Ascending aorta (tissue), 2 donors: Measurements from ENCODE around the gene C16orf92. TPM values are rescaled to one million over a fixed set of nuclear protein-coding genes. Genes with fewer than 3 reads are reported as not detected.

Source experiments
- DNase-seq, 2 donors: peaks; one replicate each; pipeline ENCODE4 v3.0.0-alpha.2; 2019; ENCODE audit warnings: low spot score in 2 of 2
- H3K27ac ChIP-seq, 2 donors: fragments of 200-600 bp; sonication (generic); one replicate each; pipeline ENCODE4 v1.5.1; 2016 to 2017; ENCODE audit warnings: mild to moderate bottlenecking in 1 of 2
- H3K27me3 ChIP-seq: fragments of 200-600 bp; sonication (generic); one replicate; pipeline ENCODE4 v1.5.1; 2017
- H3K36me3 ChIP-seq, 2 donors: fragments of 200-600 bp; sonication (generic); one replicate each; pipeline ENCODE4 v1.5.1; 2016
- H3K4me1 ChIP-seq, 2 donors: fragments of 200-600 bp; sonication (generic); one replicate each; pipeline ENCODE4 v1.5.1; 2016 to 2017; ENCODE audit warnings: mild to moderate bottlenecking in 1 of 2
- H3K4me3 ChIP-seq, 2 donors: fragments of 200-600 bp; sonication (generic); one replicate each; pipeline ENCODE4 v1.5.1; 2016 to 2017; ENCODE audit warnings: mild to moderate bottlenecking in 1 of 2
- H3K9me3 ChIP-seq, 2 donors: fragments of 200-600 bp; sonication (generic); one replicate each; pipeline ENCODE4 v1.5.1; 2016
- intact Hi-C: fragments of 100-400 bp; cut with DNase I; formaldehyde crosslinking; loops from one replicate; pipeline ENCODE4 v1.15.1; 2023
- total RNA-seq: library from RNA; depleted of rRNA; stranded (reverse); fragments of >200 nt; gene quantifications from one replicate; pipeline ENCODE4 v1.1.0, GENCODE V29; 2016
- TF ChIP-seq, protein P1 (sequence below), 3 experiments: fragments of 200-600 bp in 2 of 3; fragments of 450-650 bp in 1 of 3; sonication (generic) in 2 of 3; IDR thresholded peaks; one replicate each; pipeline ENCODE4 v1.5.1; 2016 to 2019; ENCODE audit warnings: antibody characterized with exemption in 3 of 3, mild to moderate bottlenecking in 1 of 3, moderate library complexity in 1 of 3

The C16orf92 gene
- total RNA-seq, 1 donor from 2014 or later, result not detected

DNA sequence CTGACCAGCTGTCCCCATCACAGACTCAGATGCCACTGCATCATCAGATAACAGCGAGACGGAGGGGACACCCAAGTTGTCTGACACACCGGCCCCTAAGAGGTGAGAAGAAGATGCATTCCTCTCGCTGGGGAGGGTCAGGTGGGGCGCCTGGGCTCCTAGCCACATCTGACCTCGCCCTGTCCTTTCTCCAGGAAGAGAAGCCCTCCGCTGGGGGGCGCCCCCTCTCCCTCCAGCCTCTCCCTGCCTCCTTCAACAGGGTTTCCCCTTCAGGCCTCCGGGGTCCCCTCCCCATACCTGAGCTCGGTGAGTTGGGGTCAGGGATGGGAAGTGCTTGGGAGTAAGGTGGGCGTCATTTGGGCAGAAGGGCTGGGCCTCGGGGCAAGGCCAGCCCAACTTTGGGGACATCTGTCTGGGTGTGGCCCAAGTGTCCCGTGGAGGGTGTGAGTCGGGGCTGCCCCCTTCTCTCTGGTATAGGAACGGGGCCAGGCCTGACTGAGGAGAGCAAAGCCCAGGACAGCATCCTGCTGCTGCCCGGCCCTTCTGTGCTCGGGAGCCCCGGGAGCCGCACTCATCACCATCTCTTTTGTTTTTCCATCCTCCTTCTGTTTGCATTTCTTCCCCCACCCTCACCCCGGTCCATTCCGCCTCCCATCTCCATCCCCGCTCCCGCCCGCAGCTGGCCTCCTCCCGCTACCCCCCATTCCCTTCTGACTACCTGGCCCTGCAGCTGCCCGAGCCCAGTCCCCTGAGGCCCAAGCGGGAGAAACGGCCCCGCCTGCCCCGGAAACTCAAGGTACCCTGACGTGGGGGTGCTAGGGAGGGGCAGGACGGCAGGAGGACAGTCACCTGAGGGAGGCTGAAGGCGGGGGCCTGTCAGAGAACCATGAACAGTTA is 22.0 kb upstream of the C16orf92 start:
- TF ChIP-seq, protein P1, sequence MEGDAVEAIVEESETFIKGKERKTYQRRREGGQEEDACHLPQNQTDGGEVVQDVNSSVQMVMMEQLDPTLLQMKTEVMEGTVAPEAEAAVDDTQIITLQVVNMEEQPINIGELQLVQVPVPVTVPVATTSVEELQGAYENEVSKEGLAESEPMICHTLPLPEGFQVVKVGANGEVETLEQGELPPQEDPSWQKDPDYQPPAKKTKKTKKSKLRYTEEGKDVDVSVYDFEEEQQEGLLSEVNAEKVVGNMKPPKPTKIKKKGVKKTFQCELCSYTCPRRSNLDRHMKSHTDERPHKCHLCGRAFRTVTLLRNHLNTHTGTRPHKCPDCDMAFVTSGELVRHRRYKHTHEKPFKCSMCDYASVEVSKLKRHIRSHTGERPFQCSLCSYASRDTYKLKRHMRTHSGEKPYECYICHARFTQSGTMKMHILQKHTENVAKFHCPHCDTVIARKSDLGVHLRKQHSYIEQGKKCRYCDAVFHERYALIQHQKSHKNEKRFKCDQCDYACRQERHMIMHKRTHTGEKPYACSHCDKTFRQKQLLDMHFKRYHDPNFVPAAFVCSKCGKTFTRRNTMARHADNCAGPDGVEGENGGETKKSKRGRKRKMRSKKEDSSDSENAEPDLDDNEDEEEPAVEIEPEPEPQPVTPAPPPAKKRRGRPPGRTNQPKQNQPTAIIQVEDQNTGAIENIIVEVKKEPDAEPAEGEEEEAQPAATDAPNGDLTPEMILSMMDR (IDR thresholded peaks at IDR 0.05), result no peak
- Histone ChIP-seq H3K36me3 (peaks cover 20 to 26% of the 10 kb centered on the region in 2 donors), H3K9me3 (no peaks in the 10 kb centered on the region), H3K4me1 (peaks cover 4 to 6% of the 10 kb centered on the region in 2 donors), H3K27me3 (no peaks in the 10 kb centered on the region), H3K4me3 (no peak overlapping the region), H3K27ac (no peak overlapping the region)
- DNase-seq, result no peak
- intact Hi-C loops, result no loop called here

DNA sequence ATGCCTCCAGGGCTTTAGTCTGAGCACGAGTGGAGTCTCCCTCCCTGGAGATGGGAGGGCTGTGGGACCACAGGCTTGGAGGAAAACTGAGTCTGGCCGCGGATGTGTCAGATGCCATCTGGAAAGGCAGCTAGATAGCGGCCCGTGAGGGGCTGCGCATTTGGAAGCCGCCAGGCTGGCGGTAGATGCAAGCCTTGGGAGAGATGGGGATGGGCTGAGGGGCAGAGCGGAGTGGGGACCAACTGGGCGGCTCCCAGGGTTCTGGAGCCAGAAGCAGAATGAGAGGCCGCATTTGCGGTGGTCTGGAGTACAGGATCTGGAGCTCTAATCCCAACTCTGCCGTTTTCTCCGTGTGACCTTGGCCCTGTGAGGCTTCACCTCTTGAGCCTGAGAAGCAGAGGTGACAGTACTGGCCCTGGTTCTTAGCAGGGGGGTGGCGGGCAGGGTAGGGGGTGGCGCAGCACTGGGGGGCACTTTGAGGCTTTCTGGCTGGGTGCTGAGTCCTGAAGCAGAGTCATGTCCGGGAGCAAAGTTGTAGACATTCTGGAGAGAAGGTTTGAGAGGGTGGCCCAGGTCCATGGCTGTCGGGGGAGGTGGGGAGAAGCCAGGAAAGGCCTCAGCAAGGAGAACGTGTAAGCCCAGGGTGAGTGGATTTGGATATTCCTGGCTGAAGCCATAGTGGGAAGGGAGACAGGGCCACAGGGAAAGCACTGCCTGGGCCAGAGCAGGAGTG is 20.2 kb upstream of the C16orf92 start:
- Histone ChIP-seq H3K9me3 (no peaks in the 10 kb centered on the region), H3K36me3 (peaks cover 20 to 26% of the 10 kb centered on the region in 2 donors), H3K27me3 (no peaks in the 10 kb centered on the region), H3K4me1 (no peaks in the 10 kb centered on the region), H3K27ac (no peak overlapping the region), H3K4me3 (no peak overlapping the region)
- intact Hi-C loops, result no loop called here
- TF ChIP-seq, protein P1 (IDR thresholded peaks at IDR 0.05), result no peak
- no peak for DNase-seq

DNA sequence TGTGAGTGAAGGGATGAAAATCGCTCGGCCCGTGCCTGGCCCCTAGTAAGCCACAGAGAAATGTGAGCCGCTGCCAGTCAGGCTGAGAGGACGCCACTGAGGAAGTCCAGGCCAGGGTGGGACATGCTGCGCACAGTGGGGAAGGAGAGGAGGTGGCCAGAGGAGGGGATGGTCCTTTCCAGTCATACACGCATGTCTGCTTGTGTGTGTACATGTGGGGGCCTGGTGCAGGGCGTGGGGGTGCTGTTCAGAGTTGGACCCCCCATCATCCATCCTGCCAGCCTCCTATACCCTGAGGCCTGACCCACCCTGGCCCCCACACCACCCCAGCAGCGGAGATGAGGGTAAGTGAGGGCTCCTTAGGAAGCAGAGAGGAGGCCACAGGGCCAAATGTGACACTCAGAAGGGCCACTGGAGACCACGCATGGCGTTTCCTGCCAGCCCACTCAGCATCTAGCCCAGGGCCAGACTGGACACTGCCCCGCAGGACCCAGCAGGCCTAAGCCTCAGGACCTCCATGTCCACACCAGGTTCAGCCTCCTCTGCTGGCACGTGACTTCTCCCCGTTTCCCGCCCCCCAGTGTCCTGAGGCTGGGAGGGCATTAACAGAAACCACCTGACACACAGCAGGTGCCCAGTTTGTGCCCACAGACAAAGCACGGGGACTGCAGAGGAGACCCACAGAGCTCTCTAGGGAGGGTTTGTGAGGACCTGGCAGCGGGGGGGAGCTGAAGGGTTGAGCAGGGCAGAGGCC is 19.2 kb upstream of the C16orf92 start:
- H3K9me3 ChIP-seq, result no peaks in the 10 kb centered on the region
- H3K27ac ChIP-seq, result no peak overlapping the region
- TF ChIP-seq, protein P1 (IDR thresholded peaks at IDR 0.05), result no peak
- no peak for DNase-seq
- H3K4me3 ChIP-seq, result no peak overlapping the region
- H3K4me1 ChIP-seq, result no peaks in the 10 kb centered on the region
- intact Hi-C loops, result no loop called here
- H3K27me3 ChIP-seq, result no peaks in the 10 kb centered on the region
- H3K36me3 ChIP-seq, result peaks cover 20 to 21% of the 10 kb centered on the region in 2 donors

DNA sequence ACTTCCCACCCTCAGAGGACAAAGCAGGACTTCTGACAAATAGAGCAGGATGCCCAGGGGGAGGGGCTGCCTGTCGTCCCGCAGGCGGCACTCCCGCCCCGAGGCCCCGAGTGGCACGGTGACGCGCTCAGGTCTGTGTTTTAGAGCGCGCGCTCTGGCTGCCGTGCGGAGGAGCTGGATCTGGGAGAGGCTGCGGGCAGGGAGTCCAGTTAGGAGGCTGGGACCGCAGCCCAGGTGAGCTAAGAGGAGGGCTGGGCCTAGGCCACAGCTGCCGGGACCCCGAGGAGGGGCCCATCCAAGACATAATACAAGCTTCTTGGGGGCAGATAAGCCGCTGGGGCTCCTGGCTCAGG is 18.6 kb upstream of the C16orf92 start:
- Histone ChIP-seq H3K27me3 (no peaks in the 10 kb centered on the region), H3K4me1 (no peaks in the 10 kb centered on the region), H3K27ac (no peak overlapping the region), H3K9me3 (no peaks in the 10 kb centered on the region), H3K36me3 (peaks cover 20 to 21% of the 10 kb centered on the region in 2 donors), H3K4me3 (no peak overlapping the region)
- DNase-seq, result no peak
- TF ChIP-seq, protein P1 (IDR thresholded peaks at IDR 0.05), result no peak
- intact Hi-C loops, result no loop called here

DNA sequence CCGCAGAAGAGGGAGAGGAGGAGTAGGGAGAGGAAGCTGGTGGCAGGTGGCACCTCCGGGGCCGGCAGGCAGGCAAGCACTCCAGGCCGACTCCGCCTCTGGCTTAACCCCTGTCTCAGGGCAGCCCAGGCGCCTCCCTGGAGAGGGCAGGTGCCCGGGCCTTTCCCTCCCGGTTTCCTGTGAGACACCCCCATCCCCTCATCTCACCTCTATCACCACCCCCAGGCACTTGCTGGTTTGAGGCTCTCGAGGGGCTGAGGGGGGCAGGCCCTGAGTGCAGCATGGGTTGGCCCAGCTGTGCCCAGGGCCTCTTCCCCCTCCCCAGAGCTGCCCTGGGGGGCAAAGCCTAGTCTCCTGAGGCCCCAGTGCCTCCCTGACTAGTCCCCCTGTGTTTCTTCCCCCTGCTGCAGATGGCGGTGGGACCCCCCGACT is 18.2 kb upstream of the C16orf92 start:
- no peak overlapping the region for H3K4me3 ChIP-seq
- DNase-seq, result no peak
- H3K36me3 ChIP-seq, result peaks cover 20 to 21% of the 10 kb centered on the region in 2 donors
- intact Hi-C loops, result no loop called here
- no peaks in the 10 kb centered on the region for H3K27me3 ChIP-seq
- no peaks in the 10 kb centered on the region for H3K9me3 ChIP-seq
- no peak overlapping the region for H3K27ac ChIP-seq
- TF ChIP-seq, protein P1 (IDR thresholded peaks at IDR 0.05), result no peak
- H3K4me1 ChIP-seq, result no peaks in the 10 kb centered on the region
